ENCODE results near the gene MRTFA. TPM values are rescaled to one million over a fixed set of nuclear protein-coding genes. Genes with fewer than 3 reads are reported as not detected.

The MRTFA gene
- total and polyA plus RNA-seq, 2 of the 13 experiments (the other 11 are each of a cell fraction or from before 2014, with no cell fraction given), result 2.4 to 8.2 TPM

DNA sequence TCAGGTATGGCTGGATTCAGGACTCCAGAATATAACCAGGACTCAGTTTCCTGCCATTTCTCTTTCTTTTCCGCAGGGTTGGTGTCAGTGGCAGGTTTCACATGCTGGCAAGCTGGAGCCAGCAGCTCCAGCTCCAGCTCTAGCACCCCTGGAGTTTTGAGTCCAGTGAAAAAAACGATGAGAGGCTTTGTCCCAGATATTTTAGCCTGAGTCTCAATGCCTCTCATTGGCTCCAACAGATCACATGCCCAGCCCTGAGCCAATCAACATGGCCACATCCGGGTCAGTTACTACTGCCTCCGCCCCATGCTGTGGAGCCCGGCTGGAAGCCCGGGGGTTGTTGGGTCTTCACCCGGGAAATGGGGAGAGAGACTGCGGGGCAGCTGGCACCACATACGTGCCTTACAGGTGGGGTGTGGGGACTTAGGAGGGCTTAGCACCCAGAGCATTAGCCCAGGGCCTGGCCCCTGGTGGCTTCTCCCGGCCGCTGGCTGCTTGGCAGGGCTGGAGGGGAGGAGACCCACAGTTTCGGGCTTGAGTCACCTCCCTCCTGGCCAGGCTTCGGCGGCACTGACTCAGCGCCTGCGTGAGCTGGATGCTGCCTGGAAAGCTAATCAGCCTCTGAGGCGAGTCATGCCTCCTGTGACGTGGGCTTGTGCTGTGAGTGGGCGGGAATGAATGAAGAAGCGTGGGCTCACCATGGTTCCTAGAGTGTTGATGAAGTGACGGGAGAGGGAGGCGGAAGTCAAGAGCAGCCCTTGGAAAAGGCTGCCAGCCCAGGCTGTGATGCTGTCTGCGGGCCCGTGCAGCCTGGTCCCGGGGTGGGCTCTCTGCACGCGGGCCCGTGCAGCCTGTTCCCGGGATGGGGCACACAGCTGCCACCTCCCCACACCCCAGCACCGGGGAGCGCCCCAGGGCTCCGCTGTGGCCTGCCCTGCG, 15.3 kb upstream of the MRTFA start (continued):
- TF ChIP-seq CTCF (CRISPR knock-in tag; IDR thresholded peaks at IDR 0.05), result no peak
- TF ChIP-seq KDM5A (IDR thresholded peaks at IDR 0.05; ENCODE audit: borderline replicate concordance, low read length), result peak; percentile 66; the same call in 1 of the 2 replicates
- TF ChIP-seq ZBTB49 (CRISPR knock-in tag; IDR thresholded peaks at IDR 0.05; ENCODE audit: borderline replicate concordance), result no peak
- TF ChIP-seq NFIB (CRISPR knock-in tag; IDR thresholded peaks at IDR 0.05; ENCODE audit: borderline replicate concordance), result no peak
- TF ChIP-seq ARNT2 (CRISPR knock-in tag; IDR thresholded peaks at IDR 0.05; ENCODE audit: low read depth), result no peak; the same call in 1 of the 2 replicates
- peak; percentile 93; the same call in 1 of the 2 replicates for TF ChIP-seq ARID2 (CRISPR knock-in tag; IDR thresholded peaks at IDR 0.05; ENCODE audit: borderline replicate concordance)
- no peak for TF ChIP-seq SP1 (IDR thresholded peaks at IDR 0.05)
- TF ChIP-seq SP1 (CRISPR knock-in tag; IDR thresholded peaks at IDR 0.05), result peak; percentile 45; the same call in 1 of the 2 replicates
- TF ChIP-seq ZSCAN29 (CRISPR knock-in tag; conservative IDR thresholded peaks at IDR 0.05), result peak; percentile 66; the same call in 1 of the 2 replicates
- TF ChIP-seq ZNF646 (CRISPR knock-in tag; IDR thresholded peaks at IDR 0.05), result no peak
- no peak for TF ChIP-seq RFXAP (CRISPR knock-in tag; IDR thresholded peaks at IDR 0.05; ENCODE audit: borderline replicate concordance)
- TF ChIP-seq NFIC (IDR thresholded peaks at IDR 0.05; ENCODE audit: low read length), result no peak
- peak; percentile 87 for TF ChIP-seq ZMYM4 (CRISPR knock-in tag; IDR thresholded peaks at IDR 0.05)
- TF ChIP-seq HDAC1 (CRISPR knock-in tag; IDR thresholded peaks at IDR 0.05), result peak; percentile 71
- TF ChIP-seq ZNF484 (CRISPR knock-in tag; IDR thresholded peaks at IDR 0.05; ENCODE audit: borderline replicate concordance, low read depth), result no peak
- TF ChIP-seq FOXO1 (CRISPR knock-in tag; IDR thresholded peaks at IDR 0.05), result peak; percentile 61
- no peak for TF ChIP-seq ZNF549 (CRISPR knock-in tag; IDR thresholded peaks at IDR 0.05)

Measured in HepG2 (cell line).